ENCODE results near the gene NSG1. TPM values are rescaled to one million over a fixed set of nuclear protein-coding genes. Genes with fewer than 3 reads are reported as not detected.

The NSG1 gene
- total and polyA plus RNA-seq, 2 donors (not counting 3 experiments of a cell fraction or from before 2014, with no cell fraction given): 2.0 to 2.9 TPM

GRCh38 chr4:4388836-4389575 is 2.1 kb downstream of the NSG1 start:
- no peak overlapping the region for H3K4me2 ChIP-seq (ENCODE audit: insufficient read depth, low read length)
- H2AFZ ChIP-seq (ENCODE audit: low read depth, low read length): no peak overlapping the region
- no peaks in the 10 kb centered on the region for H3K36me3 ChIP-seq (ENCODE audit: control insufficient read depth in 2 of 2, extremely low read depth in 1 of 2, insufficient read depth in 2 of 2, low read length in 2 of 2)
- DNase-seq (ENCODE audit: low read depth, low spot score): no peak
- TF ChIP-seq POLR2A (IDR thresholded peaks at IDR 0.05; ENCODE audit: low read depth, low read length) (no peak), EZH2 (IDR thresholded peaks at IDR 0.05; ENCODE audit: borderline replicate concordance, low read depth, low read length, severe bottlenecking) (no peak), FOS (IDR thresholded peaks at IDR 0.05; ENCODE audit: borderline replicate concordance, insufficient read depth, low read length) (no peak), MYC (IDR thresholded peaks at IDR 0.05; ENCODE audit: low read depth, low read length) (no peak), JUN (IDR thresholded peaks at IDR 0.05; ENCODE audit: borderline replicate concordance, insufficient read depth, insufficient read length, low read depth) (no peak), POLR2AphosphoS5 (IDR thresholded peaks at IDR 0.05; ENCODE audit: insufficient read depth, low read depth, low read length) (no peak)
- TF ChIP-seq, protein P1, sequence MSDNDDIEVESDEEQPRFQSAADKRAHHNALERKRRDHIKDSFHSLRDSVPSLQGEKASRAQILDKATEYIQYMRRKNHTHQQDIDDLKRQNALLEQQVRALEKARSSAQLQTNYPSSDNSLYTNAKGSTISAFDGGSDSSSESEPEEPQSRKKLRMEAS (IDR thresholded peaks at IDR 0.05; ENCODE audit: insufficient read depth, insufficient read length): no peak
- ChIA-PET POLR2A (no interaction called here), CTCF (no interaction called here)
- no peaks in the 10 kb centered on the region for H3K9me3 ChIP-seq (replicated peaks; ENCODE audit: control insufficient read depth, insufficient read depth, low read length)
- no peak overlapping the region for H3K27ac ChIP-seq (ENCODE audit: insufficient read depth, low read depth, low read length)
- FAIRE-seq: no peak
- H3K79me2 ChIP-seq (ENCODE audit: control insufficient read depth, insufficient read depth, low read length): no peaks in the 10 kb centered on the region
- dilution Hi-C loops (cut with MboI; ENCODE audit: extremely low pct_ligation_motif_present, low sequenced_read_pairs): no loop called here
- no peak overlapping the region for H3K4me3 ChIP-seq (replicated peaks in 1 of 3; ENCODE audit: insufficient read depth in 1 of 3, low read depth in 1 of 3, low read length in 3 of 3)
- intact Hi-C loops (cut with micrococcal nuclease): no loop called here
- H4K20me1 ChIP-seq (replicated peaks; ENCODE audit: control insufficient read depth, extremely low read depth, insufficient read depth, low read length): no peaks in the 10 kb centered on the region
- H3K9ac ChIP-seq (replicated peaks; ENCODE audit: extremely low read depth, insufficient read depth, low read length): no peak overlapping the region
- H3K27me3 ChIP-seq (ENCODE audit: control insufficient read depth in 2 of 2, insufficient read depth in 2 of 2, low read length in 2 of 2): peaks cover 29 to 36% of the 10 kb centered on the region in 2 experiments
- BruUV-seq (replicated peaks): no TSS peak
- H3K4me1 ChIP-seq (ENCODE audit: control insufficient read depth, extremely low read depth, insufficient read depth, low read length): peaks cover 7% of the 10 kb centered on the region
- no peaks in the 10 kb centered on the region for H3K9me1 ChIP-seq (replicated peaks; ENCODE audit: control insufficient read depth, extremely low read depth, insufficient read depth, low read length)

GRCh38 chr4:4390046-4390445 is 3.1 kb downstream of the NSG1 start:
- H3K9ac ChIP-seq (replicated peaks; ENCODE audit: extremely low read depth, insufficient read depth, low read length): no peak overlapping the region
- no peak overlapping the region for H3K4me2 ChIP-seq (ENCODE audit: insufficient read depth, low read length)
- H3K4me1 ChIP-seq (ENCODE audit: control insufficient read depth, extremely low read depth, insufficient read depth, low read length): peaks cover 7% of the 10 kb centered on the region
- TF ChIP-seq, protein P1 (IDR thresholded peaks at IDR 0.05; ENCODE audit: insufficient read depth, insufficient read length): no peak
- TF ChIP-seq JUN (IDR thresholded peaks at IDR 0.05; ENCODE audit: borderline replicate concordance, insufficient read depth, insufficient read length, low read depth) (no peak), EZH2 (IDR thresholded peaks at IDR 0.05; ENCODE audit: borderline replicate concordance, low read depth, low read length, severe bottlenecking) (no peak), POLR2A (IDR thresholded peaks at IDR 0.05; ENCODE audit: low read depth, low read length) (no peak), FOS (IDR thresholded peaks at IDR 0.05; ENCODE audit: borderline replicate concordance, insufficient read depth, low read length) (no peak), GATA2 (IDR thresholded peaks at IDR 0.05; ENCODE audit: insufficient read depth, insufficient read length, low read depth, low read length) (no peak), MYC (IDR thresholded peaks at IDR 0.05; ENCODE audit: low read depth, low read length) (no peak), POLR2AphosphoS5 (IDR thresholded peaks at IDR 0.05; ENCODE audit: insufficient read depth, low read depth, low read length) (no peak)
- TF ChIP-seq, protein P2, sequence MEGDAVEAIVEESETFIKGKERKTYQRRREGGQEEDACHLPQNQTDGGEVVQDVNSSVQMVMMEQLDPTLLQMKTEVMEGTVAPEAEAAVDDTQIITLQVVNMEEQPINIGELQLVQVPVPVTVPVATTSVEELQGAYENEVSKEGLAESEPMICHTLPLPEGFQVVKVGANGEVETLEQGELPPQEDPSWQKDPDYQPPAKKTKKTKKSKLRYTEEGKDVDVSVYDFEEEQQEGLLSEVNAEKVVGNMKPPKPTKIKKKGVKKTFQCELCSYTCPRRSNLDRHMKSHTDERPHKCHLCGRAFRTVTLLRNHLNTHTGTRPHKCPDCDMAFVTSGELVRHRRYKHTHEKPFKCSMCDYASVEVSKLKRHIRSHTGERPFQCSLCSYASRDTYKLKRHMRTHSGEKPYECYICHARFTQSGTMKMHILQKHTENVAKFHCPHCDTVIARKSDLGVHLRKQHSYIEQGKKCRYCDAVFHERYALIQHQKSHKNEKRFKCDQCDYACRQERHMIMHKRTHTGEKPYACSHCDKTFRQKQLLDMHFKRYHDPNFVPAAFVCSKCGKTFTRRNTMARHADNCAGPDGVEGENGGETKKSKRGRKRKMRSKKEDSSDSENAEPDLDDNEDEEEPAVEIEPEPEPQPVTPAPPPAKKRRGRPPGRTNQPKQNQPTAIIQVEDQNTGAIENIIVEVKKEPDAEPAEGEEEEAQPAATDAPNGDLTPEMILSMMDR (IDR thresholded peaks at IDR 0.05; ENCODE audit: extremely low read depth in 1 of 2, insufficient read depth in 1 of 2, low read depth in 1 of 2, low read length in 2 of 2): no peak
- CTCF ChIA-PET: no interaction called here
- H4K20me1 ChIP-seq (replicated peaks; ENCODE audit: control insufficient read depth, extremely low read depth, insufficient read depth, low read length): no peaks in the 10 kb centered on the region
- no peaks in the 10 kb centered on the region for H3K9me3 ChIP-seq (replicated peaks; ENCODE audit: control insufficient read depth, insufficient read depth, low read length)
- no peak for FAIRE-seq
- no peaks in the 10 kb centered on the region for H3K9me1 ChIP-seq (replicated peaks; ENCODE audit: control insufficient read depth, extremely low read depth, insufficient read depth, low read length)
- H3K27ac ChIP-seq (ENCODE audit: insufficient read depth, low read depth, low read length): no peak overlapping the region
- peaks cover 25% of the 10 kb centered on the region in 2 experiments for H3K27me3 ChIP-seq (ENCODE audit: control insufficient read depth in 2 of 2, insufficient read depth in 2 of 2, low read length in 2 of 2)
- intact Hi-C loops (cut with micrococcal nuclease) (no loop called here), dilution Hi-C loops (cut with MboI; ENCODE audit: extremely low pct_ligation_motif_present, low sequenced_read_pairs) (no loop called here)
- no peak overlapping the region for H3K4me3 ChIP-seq (replicated peaks in 1 of 3; ENCODE audit: insufficient read depth in 1 of 3, low read depth in 1 of 3, low read length in 3 of 3)
- no peak for DNase-seq (ENCODE audit: low read depth, low spot score)
- H3K79me2 ChIP-seq (ENCODE audit: control insufficient read depth, insufficient read depth, low read length): no peaks in the 10 kb centered on the region
- no peak overlapping the region for H2AFZ ChIP-seq (ENCODE audit: low read depth, low read length)
- no peaks in the 10 kb centered on the region for H3K36me3 ChIP-seq (ENCODE audit: control insufficient read depth in 2 of 2, extremely low read depth in 1 of 2, insufficient read depth in 2 of 2, low read length in 2 of 2)
- POLR2A ChIA-PET: no interaction called here
- BruUV-seq (replicated peaks): no TSS peak

Measured in endothelial cell of umbilical vein (primary cell).